ENCODE data around the gene FTHL17. TPM values are rescaled to one million over a fixed set of nuclear protein-coding genes. Genes with fewer than 3 reads are reported as not detected.

Gene FTHL17
- total RNA-seq (2021; fragmentation: NEBNext Ultra II Directional; extraction: Animal tissue kit (Norgen Biotek cat#: 25700)) = not detected
- long read RNA-seq = 0 reads

DNA sequence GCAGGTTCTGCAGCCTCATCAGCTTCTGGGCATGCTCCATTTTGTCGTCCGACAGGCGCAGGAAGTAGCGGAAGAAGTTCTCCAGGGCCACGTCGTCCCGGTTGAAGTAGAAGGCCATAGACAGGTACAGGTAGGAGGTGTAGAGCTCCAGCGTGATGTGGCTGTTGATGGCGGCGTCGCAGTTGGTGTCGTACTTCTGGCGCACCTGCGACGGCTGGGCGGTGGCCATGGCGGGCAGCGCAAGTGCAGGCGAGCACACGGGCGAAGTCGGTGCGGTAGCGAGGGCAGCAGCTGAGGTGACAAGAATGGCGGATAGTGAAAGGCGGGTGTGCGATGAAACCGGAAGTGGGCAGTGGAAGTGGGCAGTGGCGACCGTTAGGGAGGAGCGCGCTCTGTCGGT is at the start of gene FTHL17:
Gene FTHL17, minus strand, starts transcription at position 317 of the 400 bp plus-strand sequence. Its CDS starts 88 bp downstream, at position 229.
- DNase-seq = no peak
- no peaks in the 10 kb centered on the region for H3K36me3 Mint-ChIP-seq (ENCODE audit: low read depth)
- no peaks in the 10 kb centered on the region for H3K4me1 Mint-ChIP-seq (ENCODE audit: low read depth)
- no peak within 1 kb of the TSS for H3K4me3 Mint-ChIP-seq
- H3K27ac Mint-ChIP-seq = no peak within 1 kb of the TSS
- peaks cover 2% of the 10 kb centered on the region for H3K27me3 Mint-ChIP-seq (ENCODE audit: insufficient read depth)
- H3K9me3 Mint-ChIP-seq = no peaks in the 10 kb centered on the region; the same call in 1 of the 2 replicates
- TF ChIP-seq, protein P1, sequence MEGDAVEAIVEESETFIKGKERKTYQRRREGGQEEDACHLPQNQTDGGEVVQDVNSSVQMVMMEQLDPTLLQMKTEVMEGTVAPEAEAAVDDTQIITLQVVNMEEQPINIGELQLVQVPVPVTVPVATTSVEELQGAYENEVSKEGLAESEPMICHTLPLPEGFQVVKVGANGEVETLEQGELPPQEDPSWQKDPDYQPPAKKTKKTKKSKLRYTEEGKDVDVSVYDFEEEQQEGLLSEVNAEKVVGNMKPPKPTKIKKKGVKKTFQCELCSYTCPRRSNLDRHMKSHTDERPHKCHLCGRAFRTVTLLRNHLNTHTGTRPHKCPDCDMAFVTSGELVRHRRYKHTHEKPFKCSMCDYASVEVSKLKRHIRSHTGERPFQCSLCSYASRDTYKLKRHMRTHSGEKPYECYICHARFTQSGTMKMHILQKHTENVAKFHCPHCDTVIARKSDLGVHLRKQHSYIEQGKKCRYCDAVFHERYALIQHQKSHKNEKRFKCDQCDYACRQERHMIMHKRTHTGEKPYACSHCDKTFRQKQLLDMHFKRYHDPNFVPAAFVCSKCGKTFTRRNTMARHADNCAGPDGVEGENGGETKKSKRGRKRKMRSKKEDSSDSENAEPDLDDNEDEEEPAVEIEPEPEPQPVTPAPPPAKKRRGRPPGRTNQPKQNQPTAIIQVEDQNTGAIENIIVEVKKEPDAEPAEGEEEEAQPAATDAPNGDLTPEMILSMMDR (IDR thresholded peaks at IDR 0.05) = no peak

DNA sequence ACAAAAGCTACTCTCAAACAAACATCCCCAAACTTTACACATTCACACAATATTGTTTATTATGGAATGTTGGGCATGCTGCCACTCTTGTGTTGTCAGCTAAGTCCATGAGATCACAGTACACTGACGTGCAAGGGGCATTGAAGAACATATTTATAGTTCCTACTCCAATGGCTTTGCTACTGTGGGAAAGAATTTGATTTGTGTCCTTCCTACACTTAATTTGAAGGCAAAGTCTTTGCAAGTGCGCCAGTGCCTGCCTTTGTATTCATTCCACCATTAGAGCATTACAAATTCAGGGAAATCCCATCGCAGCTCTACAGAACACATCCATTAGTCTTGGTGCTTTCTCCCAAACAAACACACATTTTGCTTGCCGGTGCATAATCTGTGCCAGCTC is 45.4 kb upstream of the FTHL17 start:
- Mint-ChIP-seq H3K27ac (no peak overlapping the region), H3K36me3 (ENCODE audit: low read depth) (no peaks in the 10 kb centered on the region), H3K27me3 (ENCODE audit: insufficient read depth) (peaks cover 4% of the 10 kb centered on the region; the same call in 1 of the 2 replicates), H3K9me3 (no peaks in the 10 kb centered on the region), H3K4me3 (no peak overlapping the region), H3K4me1 (ENCODE audit: low read depth) (peaks cover 6% of the 10 kb centered on the region)
- DNase-seq = no peak
- TF ChIP-seq, protein P1 (IDR thresholded peaks at IDR 0.05) = no peak

DNA sequence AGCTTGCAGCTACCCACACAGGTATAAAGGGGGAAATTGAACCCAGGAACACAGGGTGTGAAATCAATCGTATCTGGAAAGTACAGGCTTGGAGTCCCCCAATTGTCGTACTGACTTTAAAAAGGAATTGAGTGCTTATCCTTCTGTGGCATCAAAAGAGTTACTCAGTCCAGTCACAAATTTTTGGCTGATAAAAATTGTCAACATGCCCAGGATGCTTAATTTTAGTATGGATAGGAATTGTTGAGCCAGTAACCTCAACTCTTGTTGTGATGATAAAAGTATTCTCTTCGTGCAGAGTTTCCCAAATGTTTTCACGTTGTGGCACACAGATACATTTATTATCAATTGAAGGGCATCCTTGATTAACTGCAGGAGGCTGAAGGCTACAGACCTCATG is 43.6 kb upstream of the FTHL17 start:
- Mint-ChIP-seq H3K4me1 (ENCODE audit: low read depth) (peaks cover 9% of the 10 kb centered on the region), H3K4me3 (no peak overlapping the region), H3K27ac (no peak overlapping the region), H3K9me3 (no peaks in the 10 kb centered on the region), H3K36me3 (ENCODE audit: low read depth) (no peaks in the 10 kb centered on the region), H3K27me3 (ENCODE audit: insufficient read depth) (peaks cover 4% of the 10 kb centered on the region; the same call in 1 of the 2 replicates)
- TF ChIP-seq, protein P1 (IDR thresholded peaks at IDR 0.05) = no peak
- no peak for DNase-seq

DNA sequence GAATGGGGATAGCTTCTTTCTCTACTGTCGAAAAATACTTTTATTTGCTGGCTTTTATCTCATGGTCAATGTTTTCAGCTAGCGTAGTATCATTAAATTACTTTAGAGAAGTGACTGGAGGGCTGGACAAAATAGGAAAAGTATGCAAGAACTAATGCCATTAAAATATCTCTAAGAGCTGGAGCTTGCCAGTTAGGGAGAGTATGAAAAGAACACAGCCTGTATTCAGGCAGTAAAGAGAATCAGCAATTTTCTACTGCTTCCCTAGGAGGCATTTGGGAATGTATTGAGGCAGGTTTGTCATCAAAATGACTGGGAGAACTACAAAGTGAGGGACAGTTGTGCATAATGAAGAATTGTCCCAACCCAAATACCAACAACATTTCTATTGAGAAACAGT is 43.0 kb upstream of the FTHL17 start:
- TF ChIP-seq, protein P1 (IDR thresholded peaks at IDR 0.05) = no peak
- peaks cover 9% of the 10 kb centered on the region for H3K4me1 Mint-ChIP-seq (ENCODE audit: low read depth)
- H3K27ac Mint-ChIP-seq = no peak overlapping the region
- H3K9me3 Mint-ChIP-seq = no peaks in the 10 kb centered on the region
- DNase-seq = no peak
- peaks cover 4% of the 10 kb centered on the region; the same call in 1 of the 2 replicates for H3K27me3 Mint-ChIP-seq (ENCODE audit: insufficient read depth)
- H3K36me3 Mint-ChIP-seq (ENCODE audit: low read depth) = no peaks in the 10 kb centered on the region
- H3K4me3 Mint-ChIP-seq = no peak overlapping the region

DNA sequence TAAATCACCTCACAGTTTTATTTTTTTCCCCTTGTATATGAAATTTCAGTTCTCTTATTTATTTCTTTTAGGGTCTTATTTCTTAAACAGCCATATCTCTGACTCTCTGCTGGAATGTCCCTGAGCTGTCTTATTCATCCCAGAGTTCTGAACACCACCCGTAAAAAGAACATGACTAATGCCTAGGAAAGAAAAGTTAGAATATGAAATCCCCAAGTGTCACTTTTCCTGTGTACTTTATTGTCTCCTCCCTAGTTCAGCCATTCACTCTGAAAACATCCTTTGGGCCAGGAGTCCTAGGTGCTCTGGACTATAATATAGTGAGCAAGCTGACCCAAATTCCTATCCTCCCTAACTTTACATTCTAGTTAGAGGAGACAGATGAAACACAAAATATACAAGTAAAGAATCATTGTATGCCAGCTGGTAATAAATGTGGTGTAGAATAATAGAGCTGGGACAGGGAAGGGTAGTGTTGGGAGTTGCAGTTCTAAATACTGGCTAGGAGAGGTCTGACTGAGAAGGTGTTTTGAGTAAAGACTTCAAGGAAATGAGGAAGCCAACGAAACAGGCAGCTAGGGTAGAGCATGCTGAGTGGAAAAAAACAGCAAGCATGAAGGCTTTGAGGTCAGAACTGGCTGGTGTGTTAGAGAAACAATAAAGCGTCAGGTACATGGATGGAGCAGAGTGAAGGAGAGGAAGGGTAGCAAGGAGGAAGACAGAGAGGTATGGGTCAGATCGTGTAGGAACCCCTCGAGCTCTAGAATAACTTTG is 40.6 kb upstream of the FTHL17 start:
- TF ChIP-seq, protein P1 (IDR thresholded peaks at IDR 0.05) = no peak
- Mint-ChIP-seq H3K9me3 (no peaks in the 10 kb centered on the region), H3K27ac (no peak overlapping the region), H3K4me3 (no peak overlapping the region), H3K36me3 (ENCODE audit: low read depth) (no peaks in the 10 kb centered on the region), H3K27me3 (ENCODE audit: insufficient read depth) (peaks cover 4% of the 10 kb centered on the region; the same call in 1 of the 2 replicates), H3K4me1 (ENCODE audit: low read depth) (peaks cover 9% of the 10 kb centered on the region)
- no peak for DNase-seq

Measured in HFFc6 (cell line).